ENCODE results near the gene KPNA6. TPM values are rescaled to one million over a fixed set of nuclear protein-coding genes. Genes with fewer than 3 reads are reported as not detected.

KPNA6 gene
- total RNA-seq, 1 experiment from 2014 or later, result 114 TPM

DNA sequence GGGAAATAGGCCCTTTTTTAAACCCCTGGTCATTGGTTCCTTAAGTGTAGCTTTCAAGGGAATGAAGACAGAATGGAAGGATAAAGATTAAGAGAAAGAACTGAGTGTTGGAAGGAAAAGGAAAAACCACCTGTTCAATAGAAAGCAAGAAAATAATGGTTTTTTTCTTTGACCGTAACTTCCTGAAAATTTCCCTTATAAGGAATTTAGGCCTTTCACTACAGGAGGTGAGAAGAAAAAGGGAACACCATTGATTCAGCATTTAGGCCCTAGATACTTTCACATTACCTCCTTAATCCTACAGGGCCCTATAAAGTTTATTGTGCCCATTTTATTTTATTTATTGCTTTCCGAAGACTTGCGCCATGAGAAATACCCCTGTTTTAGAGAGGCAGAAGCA is 18.9 kb downstream of the KPNA6 start:
- no peak overlapping the region for H4K91ac ChIP-seq (ENCODE audit: insufficient read length, low read depth, low read length)
- H3K4ac ChIP-seq (ENCODE audit: low read depth, low read length), result no peak overlapping the region
- H4K20me1 ChIP-seq (ENCODE audit: control insufficient read depth, insufficient read depth, insufficient read length), result no peaks in the 10 kb centered on the region
- H3K4me1 ChIP-seq (ENCODE audit: insufficient read depth, low read length), result no peaks in the 10 kb centered on the region
- no peak overlapping the region for H3K27ac ChIP-seq (ENCODE audit: insufficient read length, low read depth, low read length)
- no CpG with 5 or more reads among the region's 3 CpGs for WGBS (ENCODE audit: extremely low coverage, insufficient read length, low lambda C conversion rate)
- no peak overlapping the region for H3K56ac ChIP-seq (ENCODE audit: insufficient read length, low read depth, low read length)
- Mint-ChIP-seq H3K4me1 (peaks cover 20 to 27% of the 10 kb centered on the region in 2 experiments), H3K36me3 (ENCODE audit: insufficient read depth in 1 of 3, low read depth in 3 of 3) (no peaks in the 10 kb centered on the region; a peak in 1 of 7 replicates), H3K27me3 (ENCODE audit: low read depth) (no peaks in the 10 kb centered on the region), H3K27ac (peak overlapping the region in 2 of 3 experiments; percentile 35 to 53; a peak in 2 of 7 replicates), H3K4me3 (no peak overlapping the region), H3K9me3 (no peaks in the 10 kb centered on the region)
- H3K79me1 ChIP-seq (ENCODE audit: insufficient read depth, low read depth, low read length, poor library complexity, severe bottlenecking), result peaks cover 5% of the 10 kb centered on the region
- no peak for DNase-seq
- no peak overlapping the region for H2BK5ac ChIP-seq (ENCODE audit: insufficient read length, low read length)
- H4K8ac ChIP-seq (replicated peaks; ENCODE audit: insufficient read length, low read depth, low read length), result no peak overlapping the region
- no peak overlapping the region for H2BK15ac ChIP-seq (ENCODE audit: low read depth, low read length)
- TF ChIP-seq, protein P1, sequence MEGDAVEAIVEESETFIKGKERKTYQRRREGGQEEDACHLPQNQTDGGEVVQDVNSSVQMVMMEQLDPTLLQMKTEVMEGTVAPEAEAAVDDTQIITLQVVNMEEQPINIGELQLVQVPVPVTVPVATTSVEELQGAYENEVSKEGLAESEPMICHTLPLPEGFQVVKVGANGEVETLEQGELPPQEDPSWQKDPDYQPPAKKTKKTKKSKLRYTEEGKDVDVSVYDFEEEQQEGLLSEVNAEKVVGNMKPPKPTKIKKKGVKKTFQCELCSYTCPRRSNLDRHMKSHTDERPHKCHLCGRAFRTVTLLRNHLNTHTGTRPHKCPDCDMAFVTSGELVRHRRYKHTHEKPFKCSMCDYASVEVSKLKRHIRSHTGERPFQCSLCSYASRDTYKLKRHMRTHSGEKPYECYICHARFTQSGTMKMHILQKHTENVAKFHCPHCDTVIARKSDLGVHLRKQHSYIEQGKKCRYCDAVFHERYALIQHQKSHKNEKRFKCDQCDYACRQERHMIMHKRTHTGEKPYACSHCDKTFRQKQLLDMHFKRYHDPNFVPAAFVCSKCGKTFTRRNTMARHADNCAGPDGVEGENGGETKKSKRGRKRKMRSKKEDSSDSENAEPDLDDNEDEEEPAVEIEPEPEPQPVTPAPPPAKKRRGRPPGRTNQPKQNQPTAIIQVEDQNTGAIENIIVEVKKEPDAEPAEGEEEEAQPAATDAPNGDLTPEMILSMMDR (conservative IDR thresholded peaks at IDR 0.05), result no peak
- H3K27me3 ChIP-seq (ENCODE audit: insufficient read depth, low read length), result no peaks in the 10 kb centered on the region
- H3K79me2 ChIP-seq (ENCODE audit: insufficient read depth, low read length), result peaks cover 11% of the 10 kb centered on the region; the same call in 1 of the 2 replicates
- no peaks in the 10 kb centered on the region for H3K23me2 ChIP-seq (ENCODE audit: insufficient read length, low read depth, low read length, poor library complexity, severe bottlenecking)
- H2AK5ac ChIP-seq (ENCODE audit: insufficient read length, low read length), result no peak overlapping the region
- H4K5ac ChIP-seq (ENCODE audit: insufficient read length, low read depth, low read length), result no peak overlapping the region
- H3K9me3 ChIP-seq (ENCODE audit: control insufficient read depth, low read depth, low read length), result no peaks in the 10 kb centered on the region
- no peak overlapping the region for H3K14ac ChIP-seq (ENCODE audit: insufficient read depth, low read length)
- H2BK20ac ChIP-seq (ENCODE audit: low read depth, low read length, poor library complexity, severe bottlenecking), result no peak overlapping the region
- H2BK120ac ChIP-seq (ENCODE audit: low read depth, low read length, poor library complexity, severe bottlenecking), result no peak overlapping the region
- no peak overlapping the region for H3K4me2 ChIP-seq (ENCODE audit: insufficient read depth, insufficient read length, low read length)
- H3K18ac ChIP-seq (ENCODE audit: insufficient read length, low read depth, low read length), result no peak overlapping the region
- H2BK12ac ChIP-seq (ENCODE audit: insufficient read length, low read depth, low read length), result no peak overlapping the region
- H2AFZ ChIP-seq (ENCODE audit: low read length), result no peak overlapping the region
- no peak overlapping the region for H3K9ac ChIP-seq (ENCODE audit: extremely low read depth, insufficient read length, low read length)
- H3T11ph ChIP-seq (ENCODE audit: low read length), result no peak overlapping the region
- no peak overlapping the region for H3K23ac ChIP-seq (ENCODE audit: insufficient read length, low read depth, low read length)

All from H9 (cell line).